T-helper 9 cell (primary cell): Measurements from ENCODE around the gene TNFSF8.

Experiments
- DNase-seq: peaks from one replicate; pipeline ENCODE4 v3.0.0-alpha.2; 2020

TNFSF8 gene

GRCh38 chr9:114935119-114935518 lies 4.7 kb upstream of the TNFSF8 start:
- DNase-seq: no peak

GRCh38 chr9:114932502-114932901 lies 2.1 kb upstream of the TNFSF8 start:
- DNase-seq: no peak

DNA sequence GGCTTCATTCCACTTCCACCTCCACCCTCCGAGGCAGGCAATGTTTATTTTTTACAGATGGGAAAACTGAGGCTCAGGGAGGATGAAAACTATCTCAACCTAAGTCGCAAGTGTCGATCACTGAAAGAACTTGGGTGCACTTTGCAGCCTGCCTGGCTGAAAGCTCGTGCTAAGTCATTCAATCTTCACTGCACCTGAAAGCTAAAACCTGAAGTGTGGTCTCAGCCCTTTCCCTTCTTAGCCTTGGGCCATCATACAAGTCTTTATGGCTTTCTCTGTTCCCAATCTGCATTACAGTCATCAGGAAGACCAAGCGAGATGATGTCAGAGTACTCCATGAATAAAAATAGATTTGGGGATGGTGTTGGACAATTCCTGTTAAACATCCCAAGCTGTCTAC lies 1.0 kb upstream of the TNFSF8 start:
- no peak for DNase-seq

- no peak for DNase-seq
These were observed 1.2 kb downstream of the TNFSF8 start for GRCh38 chr9:114929201-114929600.

GRCh38 chr9:114928671-114929070 lies 1.7 kb downstream of the TNFSF8 start:
- DNase-seq: no peak

- DNase-seq: no peak
These were observed 2.3 kb downstream of the TNFSF8 start for GRCh38 chr9:114928136-114928535.

GRCh38 chr9:114925672-114926071 lies 4.7 kb downstream of the TNFSF8 start:
- DNase-seq: no peak

- no peak for DNase-seq
These were observed 5.4 kb downstream of the TNFSF8 start for GRCh38 chr9:114925039-114925438.

GRCh38 chr9:114924327-114924726 lies 6.1 kb downstream of the TNFSF8 start:
- DNase-seq: no peak

- no peak for DNase-seq
These were observed 6.5 kb downstream of the TNFSF8 start for GRCh38 chr9:114923918-114924317.

DNA sequence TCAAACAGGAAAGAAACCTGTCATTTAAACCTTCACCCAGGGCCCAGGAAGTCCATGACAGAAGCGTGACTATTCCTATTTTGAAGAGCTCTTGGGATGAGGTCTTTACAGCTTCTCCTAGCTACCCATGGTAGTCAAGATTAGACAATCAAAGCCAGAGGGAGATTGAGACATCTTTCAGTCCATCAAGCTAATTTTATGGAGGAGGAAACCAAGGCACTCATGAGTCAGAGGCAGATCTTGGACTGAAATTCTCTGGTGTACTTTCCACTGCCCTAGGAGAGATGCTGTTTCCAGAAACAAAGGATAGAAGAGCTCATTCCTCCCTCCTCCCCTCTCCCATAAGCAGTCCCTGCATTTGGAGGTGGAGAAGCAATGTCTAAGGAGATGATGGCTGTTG lies 9.2 kb downstream of the TNFSF8 start:
- DNase-seq: no peak

DNA sequence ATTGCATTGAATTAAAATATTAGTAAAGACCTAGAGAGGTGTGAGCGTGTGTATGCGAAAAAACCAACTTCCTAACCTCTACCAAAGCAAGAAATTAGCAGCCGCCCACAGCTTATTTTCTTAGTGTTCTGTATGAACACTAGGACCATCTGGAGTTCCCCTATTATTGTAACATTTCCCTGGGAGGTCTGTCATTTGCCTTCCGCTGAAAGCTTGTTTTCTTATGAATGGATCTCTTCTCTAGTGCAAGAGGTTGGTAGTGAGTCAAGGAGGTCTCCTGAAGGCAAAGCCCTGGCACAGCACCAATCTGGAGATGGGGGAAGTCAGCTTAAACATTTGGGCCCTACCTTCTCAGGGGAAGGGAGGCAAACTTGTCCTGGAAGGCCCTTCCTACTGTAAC lies 10.8 kb downstream of the TNFSF8 start:
- DNase-seq: no peak

DNA sequence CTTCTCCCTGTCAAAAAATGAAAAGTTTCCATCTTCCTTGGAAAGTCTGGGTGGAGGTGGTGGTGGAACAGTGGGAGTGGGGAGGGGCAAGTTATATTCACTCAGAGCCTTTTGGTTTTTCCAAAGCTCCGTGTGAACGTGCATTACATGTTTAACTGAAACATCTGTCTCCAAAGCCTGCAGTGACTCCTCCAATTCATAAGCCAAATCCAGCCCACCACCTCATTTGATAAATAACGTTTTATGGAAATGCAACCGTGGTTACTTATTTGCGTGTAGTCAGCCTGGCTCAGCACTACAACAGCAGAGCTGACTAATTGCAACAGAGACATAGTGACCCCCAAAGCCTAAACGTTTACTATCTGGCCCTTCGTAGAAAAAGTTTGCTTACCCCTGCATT lies 13.9 kb downstream of the TNFSF8 start:
- no peak for DNase-seq

GRCh38 chr9:114914139-114914538 lies 16.3 kb downstream of the TNFSF8 start:
- no peak for DNase-seq

- no peak for DNase-seq
These were observed 16.7 kb downstream of the TNFSF8 start for GRCh38 chr9:114913656-114914055.

- DNase-seq: no peak
These were observed 17.2 kb downstream of the TNFSF8 start for GRCh38 chr9:114913217-114913616.

GRCh38 chr9:114911167-114911821 lies 19.1 kb downstream of the TNFSF8 start:
- no peak for DNase-seq

DNA sequence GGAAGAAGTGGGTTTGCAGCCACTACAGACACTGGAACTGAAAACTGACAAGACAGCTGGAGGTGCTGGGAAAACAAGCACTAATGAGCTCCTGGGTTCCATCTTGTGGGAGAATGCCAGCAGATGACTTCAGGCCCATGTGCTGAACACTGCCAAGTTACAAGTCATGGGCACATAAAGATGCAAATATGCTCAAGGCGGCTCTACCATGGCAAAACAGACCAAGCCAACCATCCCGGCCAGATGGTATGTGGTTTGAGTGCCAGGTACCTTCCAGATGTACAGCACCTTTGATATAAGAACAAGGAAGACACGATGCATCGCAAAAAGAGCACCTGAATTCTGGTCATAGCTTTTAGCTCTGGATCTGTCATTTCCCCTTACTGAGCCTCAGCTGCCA lies 19.9 kb downstream of the TNFSF8 start:
- DNase-seq: no peak

GRCh38 chr9:114909661-114910060 lies 20.7 kb downstream of the TNFSF8 start:
- DNase-seq: no peak

DNA sequence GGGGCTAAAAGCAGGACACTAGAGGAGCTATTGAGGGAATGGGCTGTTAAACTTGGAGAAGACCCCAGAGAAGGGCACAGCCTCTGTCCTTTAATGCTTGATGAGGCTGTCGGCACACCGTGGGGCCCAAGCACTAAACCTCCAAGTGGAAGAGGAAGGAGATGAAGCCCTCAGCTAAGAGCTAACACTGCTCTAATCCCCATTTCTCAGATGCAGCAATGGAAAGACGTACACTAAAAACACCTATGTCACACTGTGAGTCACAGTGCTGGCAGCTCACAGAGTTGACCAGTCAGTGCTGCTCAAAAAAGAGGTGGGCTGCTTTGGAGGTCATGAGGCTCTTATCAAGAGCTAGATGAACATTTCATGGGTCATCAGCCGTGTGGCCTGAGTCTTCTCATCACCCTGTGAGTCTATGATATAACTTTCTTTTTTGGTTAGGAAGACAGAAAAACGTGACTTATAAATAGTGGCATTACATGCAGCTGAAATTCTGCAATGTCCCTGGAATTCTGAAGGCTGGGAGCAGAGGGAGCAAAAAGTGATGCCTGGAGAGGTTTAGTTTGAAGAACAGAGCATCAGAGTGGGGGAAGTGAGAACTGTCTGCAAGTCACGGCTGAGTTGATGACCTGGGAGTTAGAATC lies 21.5 kb downstream of the TNFSF8 start:
- DNase-seq: no peak

DNA sequence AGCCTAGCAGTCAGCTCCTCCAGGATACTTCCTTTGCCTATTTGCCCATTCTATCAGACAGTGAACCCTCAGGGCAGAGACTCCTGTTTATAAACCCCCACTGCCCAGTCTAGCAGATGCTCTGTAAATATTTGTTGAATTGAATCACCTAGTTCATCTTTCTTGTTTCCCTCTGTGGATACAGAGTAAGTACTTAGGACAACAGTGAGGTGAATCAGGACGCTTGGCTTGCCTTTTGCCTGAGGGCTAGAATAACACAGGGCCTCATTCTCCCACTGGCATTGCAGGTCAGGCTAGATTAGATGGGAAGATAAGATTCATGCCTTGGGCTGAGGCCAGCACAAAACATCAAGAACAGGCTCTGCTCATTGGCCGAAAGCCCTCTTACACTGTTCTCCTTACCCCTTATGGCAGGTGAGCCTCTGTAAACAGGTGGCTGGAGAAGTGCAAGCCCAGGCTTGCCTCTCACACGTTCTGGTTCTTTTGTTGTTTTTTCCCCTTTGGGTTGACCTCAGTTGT lies 22.2 kb downstream of the TNFSF8 start:
- no peak for DNase-seq

DNA sequence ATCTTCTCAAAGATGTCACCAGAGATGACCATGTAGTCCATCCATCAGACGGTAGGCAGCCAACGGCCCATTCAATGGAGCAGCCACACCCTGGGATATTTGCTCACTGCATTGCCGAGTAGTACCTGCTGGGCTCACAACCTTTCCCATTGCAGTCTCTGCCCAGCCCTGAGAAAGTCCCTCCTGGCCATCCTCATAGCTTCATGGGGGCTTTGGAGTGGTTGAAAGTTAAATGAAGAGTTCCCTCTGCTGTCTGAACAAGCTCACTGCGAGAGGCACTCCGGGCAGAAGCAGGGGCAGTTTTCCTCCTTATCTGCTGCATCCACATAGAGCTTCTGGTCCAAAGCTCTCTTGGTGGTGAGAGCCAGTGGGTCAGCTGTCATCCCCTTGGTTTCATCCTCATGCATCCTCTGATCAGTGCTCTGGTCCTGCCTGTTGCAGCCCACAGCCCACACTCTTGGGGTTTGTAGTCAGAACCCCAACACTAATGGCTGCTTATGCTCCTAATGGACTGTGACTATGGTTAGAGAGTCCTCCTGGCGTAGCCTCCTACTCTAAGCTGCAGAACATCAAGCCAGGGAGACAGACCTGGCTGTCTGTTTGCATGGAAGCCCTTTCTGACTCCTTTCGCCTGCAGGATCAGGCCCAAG lies 23.3 kb downstream of the TNFSF8 start:
- DNase-seq: no peak

DNA sequence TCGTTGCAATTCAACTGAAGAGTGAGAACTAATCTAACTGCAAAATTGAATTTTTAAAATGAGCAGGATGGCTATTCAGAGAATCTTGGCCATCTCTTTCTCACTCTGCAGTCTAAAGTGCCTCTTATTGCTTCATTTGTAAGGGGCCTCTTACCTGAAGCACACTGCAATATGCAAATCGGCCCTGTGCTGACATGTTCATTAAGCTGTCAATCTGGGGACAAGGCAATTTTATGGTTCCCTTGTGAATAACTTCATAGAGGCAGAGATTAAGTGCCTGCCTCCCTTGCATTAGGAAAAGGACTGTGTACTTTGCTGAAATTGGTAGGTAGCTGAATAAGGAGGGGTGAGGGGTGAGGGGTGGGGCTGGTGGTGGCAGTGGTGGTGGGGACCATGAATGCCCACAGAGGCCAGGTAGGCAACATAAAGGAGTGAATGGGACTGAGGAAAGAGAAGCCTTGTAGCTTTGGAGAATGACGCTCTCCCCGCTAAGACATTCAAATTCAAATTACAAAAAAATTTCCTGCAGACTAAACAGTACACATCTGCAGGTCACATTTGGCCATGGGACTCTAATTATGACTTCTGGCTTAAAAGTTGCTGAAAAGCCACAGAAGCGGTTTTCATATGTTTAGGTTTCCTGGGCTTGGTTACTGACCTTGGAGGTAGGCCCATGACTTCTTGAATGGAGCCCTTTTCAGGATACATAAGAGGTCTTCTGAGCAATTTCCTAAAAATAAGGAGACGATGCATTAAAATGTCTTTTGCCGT lies 25.0 kb downstream of the TNFSF8 start:
- no peak for DNase-seq
